ENCODE measurements around the gene UMODL1.

The UMODL1 gene

GRCh38 chr21:42132183-42132582, 61.1 kb downstream of the UMODL1 start:
- no peak for DNase-seq

DNA sequence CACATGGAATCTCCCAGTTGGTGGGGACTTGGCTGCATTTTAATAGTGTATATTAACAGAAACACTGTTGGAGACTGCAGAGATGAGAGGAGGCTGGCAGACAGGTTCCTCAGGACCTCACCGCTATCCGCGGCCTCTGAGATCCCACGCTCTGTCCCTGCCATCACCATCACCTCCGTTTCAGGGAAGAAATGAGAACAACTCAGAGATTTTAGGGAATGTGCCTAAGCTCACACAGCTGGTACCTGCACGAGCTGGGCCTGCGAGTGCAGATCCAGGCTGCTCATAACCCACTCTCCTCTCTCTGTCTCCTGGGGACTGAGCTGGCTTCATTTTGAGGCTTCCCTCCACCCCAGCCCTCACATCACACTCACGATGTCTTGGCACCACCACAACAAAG, 62.0 kb downstream of the UMODL1 start:
- no peak for DNase-seq

DNA sequence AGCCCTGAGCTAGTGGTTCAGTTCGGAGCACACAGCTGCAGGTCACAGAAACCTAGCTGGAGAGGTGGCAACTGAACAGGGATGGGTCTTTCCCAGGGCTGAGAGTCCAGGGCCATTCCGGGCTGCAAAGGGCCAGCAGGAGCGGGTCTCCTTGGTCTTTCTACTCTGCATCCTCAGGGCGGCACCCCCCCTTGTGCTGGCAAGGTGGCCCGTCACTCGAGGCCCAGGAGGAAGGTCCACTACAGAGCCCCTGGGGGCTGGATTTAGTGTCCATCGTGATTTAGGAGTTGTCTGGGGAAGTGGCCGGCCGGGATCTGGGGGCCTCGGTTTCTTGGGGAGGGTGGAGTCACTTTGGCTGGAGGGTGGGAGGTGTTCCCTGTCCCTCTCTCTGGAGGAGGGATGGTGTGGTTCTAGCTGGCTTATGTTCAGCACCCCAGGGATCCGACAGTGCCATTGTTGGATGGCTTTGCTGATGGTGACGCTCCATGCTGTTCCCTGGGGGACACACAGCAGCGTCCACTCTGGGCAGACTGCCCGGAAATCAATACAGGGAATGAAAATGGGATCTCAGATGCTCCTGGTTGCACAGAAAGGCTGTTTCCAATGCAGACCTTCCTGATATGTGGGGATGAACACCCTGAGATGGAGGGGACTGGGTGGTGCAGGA, 64.4 kb downstream of the UMODL1 start:
- DNase-seq, result no peak

- DNase-seq, result no peak
These were observed 66.2 kb downstream of the UMODL1 start for GRCh38 chr21:42137191-42137904.

GRCh38 chr21:42140196-42140934, 69.2 kb downstream of the UMODL1 start:
- peak in 1 of 2 donors; percentile 10 for DNase-seq

- no peak for DNase-seq
These were observed 70.5 kb downstream of the UMODL1 start for GRCh38 chr21:42141643-42142042.

- DNase-seq, result no peak
These were observed 71.0 kb downstream of the UMODL1 start for GRCh38 chr21:42142141-42142540.

- DNase-seq, result peak; percentile 13 to 51
These were observed 71.5 kb downstream of the UMODL1 start for GRCh38 chr21:42142627-42143026.

DNA sequence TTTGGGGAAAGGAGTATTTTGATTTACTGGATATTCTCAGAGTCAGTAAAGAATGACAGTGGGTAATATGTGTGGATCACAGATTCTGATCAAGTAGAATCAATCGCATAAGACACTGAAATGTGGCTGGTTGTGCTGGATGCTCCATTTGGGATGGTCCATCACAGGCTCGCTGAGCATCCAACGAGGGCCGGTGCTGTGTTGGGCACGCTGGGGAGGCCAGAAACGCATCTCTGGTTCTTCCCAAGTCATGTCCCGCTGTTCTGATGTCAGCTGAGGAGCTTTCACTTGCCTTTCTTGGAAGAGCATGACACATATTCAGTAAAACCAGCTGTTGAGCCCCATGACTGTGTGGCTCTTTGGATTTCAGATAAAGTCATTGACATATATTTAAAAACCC, 72.0 kb downstream of the UMODL1 start:
- peak in 1 of 2 donors; percentile 19 for DNase-seq

GRCh38 chr21:42144221-42144620, 73.1 kb downstream of the UMODL1 start:
- DNase-seq, result no peak

DNA sequence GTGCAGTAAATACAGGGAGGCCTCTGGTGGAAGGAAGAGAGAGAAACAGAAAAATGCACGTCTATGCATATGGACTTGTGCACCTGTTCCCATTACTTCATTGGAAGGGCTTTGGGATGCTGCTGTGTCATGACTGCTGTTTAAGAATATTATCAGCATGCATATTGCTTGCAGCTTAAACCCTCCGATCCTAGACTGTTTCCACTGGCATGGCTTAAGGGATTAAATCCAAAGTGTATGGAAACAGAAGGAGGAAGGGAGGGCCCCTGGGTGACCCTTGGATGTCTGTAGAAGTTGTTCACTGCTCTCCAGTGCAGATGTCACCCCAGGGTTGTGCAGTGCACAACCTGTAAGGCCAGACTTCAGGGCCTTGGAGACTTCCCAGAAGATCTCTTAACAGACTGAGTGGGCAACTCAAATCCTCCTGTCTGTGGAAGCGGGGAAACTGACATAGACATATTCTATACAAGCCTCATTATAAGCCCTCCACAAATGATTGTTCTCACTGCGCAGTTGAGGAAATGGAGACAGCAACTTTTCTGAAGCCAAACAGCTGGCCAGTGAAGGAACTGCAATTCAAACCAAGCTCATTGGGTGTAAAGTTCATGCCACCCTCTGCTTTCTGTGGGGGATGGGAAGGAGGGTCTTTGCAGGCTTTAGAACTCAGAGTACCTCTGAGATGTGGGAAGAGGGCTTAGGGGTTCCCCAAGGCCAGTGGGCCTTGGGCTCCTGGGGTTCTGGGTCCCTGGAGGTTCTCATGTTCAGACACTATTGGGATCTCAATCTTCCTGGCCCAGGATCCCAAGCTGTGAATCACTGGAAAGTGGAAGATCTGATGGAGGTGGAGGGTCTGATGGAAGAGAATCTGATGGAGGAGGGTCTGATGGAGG, 73.8 kb downstream of the UMODL1 start:
- DNase-seq, result no peak

- DNase-seq, result peak; percentile 59 to 70
These were observed 74.6 kb downstream of the UMODL1 start for GRCh38 chr21:42145569-42146272.

GRCh38 chr21:42146273-42146805, 75.2 kb downstream of the UMODL1 start:
- DNase-seq, result no peak

DNA sequence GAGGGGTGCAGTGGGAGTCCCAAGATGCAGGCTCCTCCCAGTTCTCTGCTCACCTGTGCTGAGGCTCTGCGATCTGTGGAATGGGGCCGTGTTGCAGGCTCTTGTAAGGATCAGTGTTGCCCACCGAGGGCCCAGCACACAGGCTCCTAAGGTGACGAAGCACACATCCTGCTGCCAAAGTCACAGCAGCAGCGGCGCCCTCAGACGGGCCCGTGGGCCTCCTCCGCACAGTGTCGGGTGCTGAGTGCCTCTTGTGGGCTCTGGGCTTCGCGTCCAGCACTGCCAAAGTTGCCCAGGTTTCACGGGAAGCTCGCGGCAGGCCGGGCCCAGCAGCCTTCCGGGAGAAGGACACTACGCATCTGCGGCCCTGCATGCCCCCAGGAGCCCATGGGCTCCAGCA, 75.7 kb downstream of the UMODL1 start:
- no peak for DNase-seq

DNA sequence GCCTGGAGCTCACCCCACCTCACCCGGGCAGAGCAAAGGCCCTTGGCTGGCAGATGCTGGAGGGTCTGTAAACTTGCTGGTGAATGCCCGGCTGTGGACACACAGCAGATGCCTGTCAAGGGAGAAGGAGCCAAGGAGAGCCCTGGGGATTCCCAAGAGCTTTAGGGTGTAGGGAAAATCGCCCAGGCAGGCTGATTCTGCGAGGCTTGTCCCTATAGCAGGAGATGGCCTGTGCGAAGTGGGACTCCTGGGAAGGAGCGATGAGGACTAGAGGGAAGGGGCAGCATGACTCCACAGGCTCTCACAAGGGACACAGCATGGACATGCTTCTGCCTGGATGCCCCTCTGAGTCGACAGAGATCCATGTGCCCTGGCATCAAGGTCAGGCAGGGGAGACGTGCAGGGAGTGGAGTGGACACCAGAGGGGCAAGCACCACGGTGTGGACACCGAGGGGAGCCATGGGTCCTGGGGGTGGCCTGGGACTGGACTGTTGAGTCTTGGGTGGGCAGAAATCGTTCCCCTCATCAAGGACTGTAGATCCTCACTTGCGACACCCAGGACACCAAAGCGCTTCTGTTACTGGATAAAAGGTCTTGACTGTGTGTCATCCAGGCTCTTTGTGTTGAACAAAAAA, 76.4 kb downstream of the UMODL1 start:
- DNase-seq, result no peak

DNA sequence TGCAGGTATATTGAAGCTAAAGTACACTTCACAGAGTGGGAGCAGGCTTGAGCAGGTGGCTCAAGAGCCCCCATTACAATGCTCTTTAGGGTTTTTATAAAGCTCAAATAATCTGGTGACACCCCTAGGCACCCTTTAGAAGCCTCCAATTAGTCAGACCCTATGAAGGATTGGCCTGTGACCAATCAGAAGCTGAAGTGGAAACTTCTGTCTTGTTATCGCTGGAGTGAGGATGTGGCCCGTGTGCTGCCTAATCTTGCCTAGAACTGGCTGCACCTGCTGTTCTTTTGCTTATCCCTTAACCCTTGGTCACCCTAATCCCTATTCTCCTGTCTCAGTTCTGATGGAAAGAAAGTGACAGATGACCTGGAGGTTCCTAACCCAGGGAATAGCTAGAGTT, 77.0 kb downstream of the UMODL1 start:
- no peak for DNase-seq

DNA sequence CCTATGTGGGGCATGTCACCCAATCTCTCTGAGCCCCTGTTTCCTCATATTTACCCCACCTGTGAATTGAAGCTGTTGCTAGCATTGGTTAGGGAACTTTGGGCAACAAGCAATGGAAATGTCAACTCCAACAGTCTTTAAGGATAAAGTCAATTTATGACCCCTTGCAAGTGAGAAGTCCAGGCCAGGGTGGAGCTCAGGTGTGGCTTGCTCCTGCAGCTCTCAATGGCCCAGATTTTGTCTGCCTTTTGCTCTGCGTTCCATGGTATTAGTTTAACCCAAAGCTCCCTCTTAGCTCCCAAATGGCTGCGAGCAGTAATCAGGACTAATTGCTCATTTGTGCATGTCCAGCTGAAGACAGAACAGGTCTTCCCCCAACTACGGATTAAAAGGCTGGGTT, 77.5 kb downstream of the UMODL1 start:
- no peak for DNase-seq

DNA sequence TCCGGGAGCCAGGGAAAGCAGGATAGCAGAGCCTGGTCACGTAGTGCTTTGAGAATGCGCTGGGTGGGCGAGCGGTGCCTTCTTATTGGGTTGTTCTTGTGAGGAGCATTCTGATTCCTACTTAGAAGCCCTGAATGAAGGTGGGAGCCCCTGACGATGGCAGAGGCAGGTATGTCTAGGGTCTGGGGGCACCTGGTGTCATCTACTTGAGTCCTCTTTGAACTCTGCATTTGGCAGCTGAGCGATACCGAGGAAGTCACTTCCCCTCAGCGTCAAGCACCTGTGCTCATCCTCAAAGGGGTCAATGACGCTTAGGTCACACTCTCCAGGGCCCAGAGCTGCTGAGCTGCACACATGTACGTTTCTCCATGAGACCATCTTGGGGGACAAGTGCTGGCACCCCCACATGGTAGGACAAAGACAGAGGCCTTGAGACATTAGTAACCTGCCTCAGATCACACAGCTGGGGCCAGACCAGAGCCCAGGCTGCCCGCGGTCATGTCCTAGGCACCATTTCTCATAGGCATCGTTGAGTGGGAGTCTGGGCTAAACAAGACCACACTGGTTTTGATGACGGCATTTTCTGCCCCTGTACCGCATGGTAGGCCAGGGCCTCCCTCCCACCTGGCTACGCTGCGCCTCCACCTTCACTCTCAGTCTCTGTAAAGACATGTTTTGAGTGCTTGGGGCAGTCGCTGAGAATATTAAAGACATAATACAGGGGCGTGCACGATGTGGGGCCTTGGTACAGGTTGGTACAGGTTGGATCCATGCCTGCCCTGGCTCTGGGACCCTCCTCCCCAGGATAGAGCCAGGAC, 78.7 kb downstream of the UMODL1 start:
- no peak for DNase-seq

DNA sequence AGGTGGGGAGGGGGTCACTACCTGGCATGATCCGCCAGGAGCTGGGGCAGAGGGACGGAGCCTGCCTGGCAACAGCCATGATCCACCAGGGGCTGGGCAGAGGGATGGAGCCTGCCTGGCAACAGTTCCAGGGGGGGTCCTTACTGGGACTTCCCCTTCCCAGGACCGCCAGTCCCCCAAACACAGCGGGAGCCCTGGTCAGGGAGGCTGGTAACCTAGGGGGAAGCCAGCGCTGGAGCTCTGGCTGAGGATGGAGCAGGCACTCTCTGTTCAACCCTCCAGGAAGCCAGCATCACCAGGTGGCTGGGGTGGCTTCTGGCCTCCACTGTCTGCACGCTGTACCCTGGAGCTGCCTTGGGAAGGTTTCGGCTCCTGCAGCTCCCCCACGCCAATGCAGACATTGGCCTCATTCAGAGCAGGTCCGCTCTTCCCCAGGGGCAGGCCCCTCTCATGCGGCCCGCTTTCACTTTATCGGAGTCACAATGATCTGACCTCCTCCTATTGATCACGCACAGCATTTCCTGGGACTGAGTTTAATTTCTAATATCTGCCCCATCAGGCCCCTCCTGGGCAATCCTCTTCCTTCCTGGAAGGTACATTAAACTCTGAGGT, 79.5 kb downstream of the UMODL1 start:
- no peak for DNase-seq
